Suprapubic skin (tissue), 4 donors: ENCODE measurements around the gene KRT10.

ENCODE experiments used
- CTCF ChIP-seq, 2 donors: fragments of 200-600 bp in 1 of 2; fragments of 450-650 bp in 1 of 2; sonication (generic) in 1 of 2; IDR thresholded peaks; one replicate each; pipeline ENCODE4 v1.5.1; 2016 to 2019; ENCODE audit warnings: antibody characterized with exemption in 2 of 2, mild to moderate bottlenecking in 1 of 2, moderate library complexity in 1 of 2
- EP300 ChIP-seq: sonication (generic); formaldehyde crosslinking; IDR thresholded peaks from one replicate; pipeline ENCODE4 v1.6.1; 2017; ENCODE audit warnings: antibody characterized with exemption
- POLR2A ChIP-seq, 2 donors: fragments of 450-650 bp; IDR thresholded peaks; one replicate each; pipeline ENCODE4 v1.6.1; 2017; ENCODE audit warnings: antibody characterized with exemption in 2 of 2, mild to moderate bottlenecking in 2 of 2, moderate library complexity in 2 of 2
- POLR2AphosphoS5 ChIP-seq, 3 donors: sonication (generic); formaldehyde crosslinking; IDR thresholded peaks; one replicate each; pipeline ENCODE4 v1.6.1; 2017; ENCODE audit warnings: antibody characterized with exemption in 3 of 3

GRCh38 chr17:40862985-40863733 is 40.7 kb upstream of the KRT10 start:
- TF ChIP-seq CTCF (IDR thresholded peaks at IDR 0.05) (no peak), POLR2A (IDR thresholded peaks at IDR 0.05) (no peak), EP300 (no peak), POLR2AphosphoS5 (IDR thresholded peaks at IDR 0.05) (no peak)
